D341Med (cell line): ENCODE data around the gene ANKRD45.
"Not testable (repeated sequence)": the region's sequence is repeated elsewhere in the genome, so short reads cannot be mapped to it uniquely, and the experiment has no call there.

ENCODE experiments used
- DNase-seq: peaks from one replicate; pipeline ENCODE4 v3.0.0; 2012; ENCODE audit warnings: low spot score

The ANKRD45 gene

GRCh38 chr1:173642450-173643139 is 27.1 kb downstream of the ANKRD45 start:
- not testable (repeated sequence) for DNase-seq

GRCh38 chr1:173639102-173639501 is 30.5 kb downstream of the ANKRD45 start:
- DNase-seq: no peak

GRCh38 chr1:173638043-173639021 is 31.3 kb downstream of the ANKRD45 start:
- no peak for DNase-seq

- not testable (repeated sequence) for DNase-seq
These were observed 32.2 kb downstream of the ANKRD45 start for GRCh38 chr1:173637236-173638042.

- no peak for DNase-seq
These were observed 34.5 kb downstream of the ANKRD45 start, which contains the start of gene TEX50 for GRCh38 chr1:173635116-173635515. TSS of gene TEX50 (plus strand) at chr1:173635338. CDS start at chr1:173635522, 184 bp downstream.

- DNase-seq: no peak
These were observed 40.8 kb downstream of the ANKRD45 start for GRCh38 chr1:173628888-173629287.

- no peak for DNase-seq
These were observed 42.4 kb downstream of the ANKRD45 start for GRCh38 chr1:173627269-173627668.

GRCh38 chr1:173616859-173617258 is 52.8 kb downstream of the ANKRD45 start:
- no peak for DNase-seq

GRCh38 chr1:173613086-173613485 is 56.6 kb downstream of the ANKRD45 start:
- DNase-seq: not testable (repeated sequence)

- no peak for DNase-seq
These were observed 61.0 kb downstream of the ANKRD45 start for GRCh38 chr1:173608503-173609216.

- no peak for DNase-seq
These were observed 66.5 kb downstream of the ANKRD45 start, which contains the start of gene SLC9C2 for GRCh38 chr1:173603056-173603591. TSS of gene SLC9C2 (minus strand) at chr1:173603072. CDS start at chr1:173601776, 1,296 bp downstream.

GRCh38 chr1:173601588-173601987 is 68.1 kb downstream of the ANKRD45 start:
- DNase-seq: no peak

- DNase-seq: no peak
These were observed 73.4 kb downstream of the ANKRD45 start for GRCh38 chr1:173596097-173596825.

- not testable (repeated sequence) for DNase-seq
These were observed 78.5 kb downstream of the ANKRD45 start for GRCh38 chr1:173591138-173591537.

- no peak for DNase-seq
These were observed 79.1 kb downstream of the ANKRD45 start for GRCh38 chr1:173590557-173590956.

- no peak for DNase-seq
These were observed 88.1 kb downstream of the ANKRD45 start for GRCh38 chr1:173581383-173582079.

GRCh38 chr1:173580658-173581057 is 89.0 kb downstream of the ANKRD45 start:
- DNase-seq: no peak

GRCh38 chr1:173580071-173580470 is 89.6 kb downstream of the ANKRD45 start:
- peak; percentile 62 for DNase-seq

- no peak for DNase-seq
These were observed 96.1 kb downstream of the ANKRD45 start for GRCh38 chr1:173573596-173573995.
